HG03097 (cell line): ENCODE results near the gene GLDN.

Experiments
- ATAC-seq: cut with Tn5 transposase; IDR thresholded peaks from one replicate; pipeline ENCODE4 v1.9.1; 2021; ENCODE audit not compliant: unreplicated experiment, low FRiP score

GLDN gene

DNA sequence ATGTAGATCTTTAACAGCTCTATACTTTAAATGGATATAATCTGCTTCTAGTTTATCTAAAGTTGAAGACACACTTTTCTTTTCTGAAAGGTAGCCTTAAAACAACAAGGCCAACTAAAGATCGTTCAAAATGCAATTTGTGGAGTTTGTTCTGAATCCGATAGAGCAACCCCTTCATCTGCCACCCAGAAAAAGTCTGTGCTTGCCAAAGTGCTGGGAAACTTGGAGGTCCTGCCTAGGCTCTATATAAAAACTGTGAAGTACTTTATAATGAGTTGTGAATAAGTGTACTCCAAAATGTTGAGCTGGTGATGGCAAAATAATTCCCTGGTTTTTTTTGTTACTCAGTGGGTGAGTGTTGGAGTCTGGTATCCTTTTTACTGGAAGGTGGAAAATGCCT lies 12.5 kb downstream of the GLDN start:
- no peak for ATAC-seq

GRCh38 chr15:51355096-51355495 lies 13.6 kb downstream of the GLDN start:
- no peak for ATAC-seq

GRCh38 chr15:51356147-51356546 lies 14.7 kb downstream of the GLDN start:
- no peak for ATAC-seq

GRCh38 chr15:51356983-51357382 lies 15.5 kb downstream of the GLDN start:
- ATAC-seq = no peak

- ATAC-seq = no peak
Observed at GRCh38 chr15:51359981-51360380, 18.5 kb downstream of the GLDN start.

- ATAC-seq = no peak
Observed at GRCh38 chr15:51363383-51363782, 21.9 kb downstream of the GLDN start.

- no peak for ATAC-seq
Observed at GRCh38 chr15:51365417-51365816, 24.0 kb downstream of the GLDN start.

- no peak for ATAC-seq
Observed at GRCh38 chr15:51366071-51366470, 24.6 kb downstream of the GLDN start.

DNA sequence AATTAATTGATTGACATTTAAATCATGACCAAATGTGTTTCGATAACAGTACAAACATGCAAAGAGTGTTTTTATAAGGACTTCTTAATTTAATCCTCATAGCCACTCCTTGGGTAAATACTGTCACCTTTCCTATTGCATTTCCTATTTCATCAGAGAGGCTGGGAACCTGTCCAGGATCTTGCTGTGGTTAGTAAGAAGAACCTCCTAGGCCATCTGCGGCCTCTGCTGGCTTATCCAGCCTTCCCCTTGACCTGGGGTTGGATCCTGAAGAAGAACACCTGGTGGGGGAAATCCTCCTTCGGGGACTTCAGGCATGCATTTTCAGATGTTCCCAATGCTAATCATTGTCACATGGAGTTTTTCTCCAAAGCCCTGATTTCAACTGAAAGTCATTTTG lies 25.5 kb downstream of the GLDN start:
- no peak for ATAC-seq

DNA sequence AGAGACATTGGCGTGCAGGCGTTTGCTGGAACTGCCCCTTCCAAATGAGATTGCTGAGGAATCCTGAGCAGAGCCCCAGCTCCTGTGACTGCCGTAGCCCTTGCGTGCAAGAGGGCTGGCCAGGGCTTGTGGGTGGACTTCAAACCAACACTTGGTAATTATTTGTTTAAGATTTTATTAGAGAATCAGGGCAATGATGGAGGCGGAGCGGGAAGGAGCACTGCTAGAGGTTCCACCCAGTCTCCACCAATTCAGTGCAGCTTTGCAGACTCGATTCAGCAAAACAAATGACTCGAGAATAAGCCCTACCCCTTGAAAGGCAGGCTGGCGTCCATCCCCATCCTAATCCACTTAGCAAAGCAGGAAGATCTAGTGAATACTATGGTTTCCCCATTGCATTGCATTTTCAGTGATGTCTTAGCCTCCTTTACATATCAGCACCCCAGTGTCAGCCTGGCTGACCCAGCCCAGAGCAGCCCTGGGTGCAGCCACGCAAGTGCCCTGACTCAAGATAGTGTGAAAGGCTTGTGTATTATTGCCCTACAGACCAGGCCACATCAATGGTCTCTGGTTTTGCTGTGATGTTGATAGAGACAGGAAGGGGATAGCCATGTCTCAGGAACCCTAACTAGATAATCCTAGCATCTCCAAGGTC lies 26.0 kb downstream of the GLDN start:
- ATAC-seq = no peak

- ATAC-seq = no peak
Observed at GRCh38 chr15:51368307-51368706, 26.9 kb downstream of the GLDN start.

- no peak for ATAC-seq
Observed at GRCh38 chr15:51368751-51369450, 27.4 kb downstream of the GLDN start.

DNA sequence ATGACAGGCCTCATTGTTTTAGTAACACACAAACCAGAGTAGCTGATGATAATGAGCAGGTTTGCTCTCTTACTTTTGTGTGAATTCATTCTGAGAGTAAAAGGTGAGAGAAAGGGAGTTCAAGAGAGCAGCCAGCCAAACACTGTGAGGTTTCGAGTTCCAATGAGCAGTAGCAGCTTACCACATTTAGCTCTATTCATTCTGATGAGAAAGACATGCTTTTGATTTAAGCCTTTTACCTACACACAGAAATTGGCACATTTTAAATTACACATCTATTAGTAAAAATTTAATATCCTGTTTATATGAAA lies 28.0 kb downstream of the GLDN start:
- no peak for ATAC-seq

GRCh38 chr15:51371266-51371665 lies 29.8 kb downstream of the GLDN start:
- no peak for ATAC-seq

DNA sequence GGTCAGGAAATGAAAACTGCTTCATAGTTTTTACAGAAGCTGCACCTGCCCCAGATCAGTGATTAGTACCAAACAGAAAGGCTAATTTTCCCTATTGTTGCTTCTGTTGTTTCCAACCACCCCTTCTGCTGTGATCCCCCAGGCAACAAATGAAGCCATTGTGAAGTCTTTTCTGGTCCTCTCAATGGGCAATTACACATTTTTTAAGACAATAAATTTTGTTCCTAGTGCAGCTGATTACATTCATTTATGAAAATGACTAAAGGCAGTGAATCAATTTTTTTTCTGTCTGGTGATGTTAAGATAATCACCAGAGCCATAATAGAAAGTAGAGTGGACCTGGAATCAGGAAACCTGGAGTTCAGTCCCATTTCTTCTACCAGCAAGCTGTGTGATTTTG lies 32.7 kb downstream of the GLDN start:
- ATAC-seq = no peak

GRCh38 chr15:51375966-51376640 lies 34.6 kb downstream of the GLDN start:
- ATAC-seq = no peak

- no peak for ATAC-seq
Observed at GRCh38 chr15:51377038-51377786, 35.8 kb downstream of the GLDN start.

DNA sequence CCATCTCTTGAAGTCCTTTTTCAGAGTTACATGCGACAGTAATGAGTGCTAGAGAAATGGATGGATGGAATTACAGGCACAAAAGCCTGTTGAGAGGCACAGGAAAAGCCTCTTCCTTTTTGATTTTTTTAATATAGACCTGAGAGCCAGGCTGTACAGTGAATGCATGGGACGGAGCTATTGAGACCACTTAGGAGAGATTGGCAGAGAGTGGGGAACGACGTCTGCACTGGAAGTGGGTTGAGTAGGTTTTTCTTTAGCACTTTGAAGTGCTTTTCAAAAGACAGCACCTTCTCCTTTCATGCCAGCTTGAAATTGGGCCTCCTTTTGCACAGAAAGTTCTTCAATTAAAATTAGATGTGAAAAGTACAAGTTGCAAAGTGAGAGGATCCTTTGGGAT lies 37.0 kb downstream of the GLDN start:
- ATAC-seq = no peak

DNA sequence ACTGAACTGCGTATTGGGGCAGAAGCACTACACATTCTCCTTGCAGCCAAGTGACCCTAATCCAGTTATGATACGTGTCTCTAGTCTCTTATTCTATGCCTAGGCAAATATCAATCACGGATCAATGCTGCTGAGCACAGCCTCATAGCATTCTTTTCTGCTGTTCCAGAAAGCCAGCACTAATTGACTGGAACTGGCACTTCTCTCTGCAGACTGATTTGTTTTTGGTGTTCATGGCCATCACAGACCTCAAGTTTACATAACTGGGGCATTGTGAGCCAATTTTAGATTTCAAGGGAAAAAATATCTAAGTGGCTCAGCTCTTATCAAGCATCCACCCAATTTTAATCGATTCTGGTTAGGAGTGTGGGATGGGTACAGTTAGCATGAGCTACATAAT lies 37.9 kb downstream of the GLDN start:
- ATAC-seq = no peak

DNA sequence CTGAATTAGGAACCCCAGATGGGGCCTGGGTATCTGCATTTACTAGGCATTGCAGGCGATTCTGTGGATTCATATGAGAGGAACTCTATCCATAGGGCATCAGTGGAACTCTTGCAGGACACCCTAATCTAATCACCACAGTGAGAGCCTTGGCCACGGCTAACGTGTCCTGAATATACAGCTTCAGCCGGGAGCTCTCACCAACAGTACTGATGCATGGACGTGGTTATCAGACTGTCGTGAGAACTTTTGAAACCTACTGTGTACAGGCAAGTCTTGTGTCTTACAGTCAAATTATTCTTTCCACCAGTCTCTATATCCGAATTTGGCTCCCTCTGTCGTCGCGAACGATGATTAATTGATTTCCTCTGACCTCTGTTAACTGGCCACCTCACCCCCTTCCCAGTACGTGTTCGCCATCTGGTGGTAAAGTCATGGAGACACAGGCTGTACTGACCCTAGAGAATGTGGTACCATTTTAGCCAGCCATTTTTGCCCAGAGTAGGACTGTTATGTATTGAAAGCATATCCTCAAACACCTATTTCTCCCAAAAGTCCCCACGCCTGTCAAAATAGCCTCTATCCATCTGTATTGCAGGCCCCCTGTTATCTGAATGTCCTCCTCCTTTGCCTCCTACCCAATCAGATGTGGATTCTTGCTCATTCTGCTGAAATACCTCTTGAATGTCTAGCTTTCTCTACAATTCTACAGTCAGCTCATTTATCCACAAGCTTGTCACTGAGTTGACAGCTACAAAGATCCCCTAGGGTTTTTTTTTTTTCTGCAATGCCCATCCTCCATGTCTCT lies 39.7 kb downstream of the GLDN start:
- ATAC-seq = peak; percentile 62

DNA sequence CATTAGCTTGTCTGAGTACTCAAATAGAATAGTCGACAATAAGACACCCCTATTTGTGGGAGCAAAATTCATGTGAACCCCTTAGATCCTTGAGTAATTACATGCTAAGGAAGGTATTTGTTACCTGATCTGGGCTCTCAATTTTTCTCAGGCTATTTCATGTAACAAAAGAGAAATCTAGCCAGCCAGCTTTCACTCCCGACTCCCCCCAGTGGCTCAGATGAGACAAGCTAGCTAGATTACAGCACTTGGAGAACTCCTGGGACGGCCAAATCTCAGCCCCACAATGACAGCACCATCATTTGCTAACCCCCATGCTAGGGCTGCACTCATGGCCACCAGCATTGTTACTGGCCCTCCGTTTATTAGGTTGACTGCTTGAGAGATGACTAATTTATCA lies 41.3 kb downstream of the GLDN start:
- ATAC-seq = no peak
